HG02623 (cell line): ENCODE measurements around the gene RNPEPL1.

ENCODE experiments used
- ATAC-seq: cut with Tn5 transposase; IDR thresholded peaks from one replicate; pipeline ENCODE4 v1.9.1; 2021; ENCODE audit warnings: moderate library complexity; ENCODE audit not compliant: unreplicated experiment

RNPEPL1 gene

GRCh38 chr2:240588669-240589068 lies 20.4 kb downstream of the RNPEPL1 start:
- ATAC-seq, result no peak

- no peak for ATAC-seq
Measured at GRCh38 chr2:240589375-240589774, 21.1 kb downstream of the RNPEPL1 start.

- ATAC-seq, result no peak
Measured at GRCh38 chr2:240589850-240590525, 21.7 kb downstream of the RNPEPL1 start.

- ATAC-seq, result no peak
Measured at GRCh38 chr2:240590681-240591111, 22.4 kb downstream of the RNPEPL1 start.

GRCh38 chr2:240591226-240591625 lies 22.9 kb downstream of the RNPEPL1 start:
- ATAC-seq, result no peak

GRCh38 chr2:240591784-240592183 lies 23.5 kb downstream of the RNPEPL1 start:
- ATAC-seq, result no peak

GRCh38 chr2:240593026-240593702 lies 24.9 kb downstream of the RNPEPL1 start:
- no peak for ATAC-seq

- ATAC-seq, result no peak
Measured at GRCh38 chr2:240593703-240594451, 25.6 kb downstream of the RNPEPL1 start.

- ATAC-seq, result no peak
Measured at GRCh38 chr2:240594511-240595380, 26.5 kb downstream of the RNPEPL1 start.

- no peak for ATAC-seq
Measured at GRCh38 chr2:240595381-240596079, 27.2 kb downstream of the RNPEPL1 start.

- ATAC-seq, result no peak
Measured at GRCh38 chr2:240596080-240596460, 27.8 kb downstream of the RNPEPL1 start.

- no peak for ATAC-seq
Measured at GRCh38 chr2:240596491-240596931, 28.2 kb downstream of the RNPEPL1 start.

- ATAC-seq, result no peak
Measured at GRCh38 chr2:240597054-240597418, 28.8 kb downstream of the RNPEPL1 start.

GRCh38 chr2:240597419-240598181 lies 29.3 kb downstream of the RNPEPL1 start:
- ATAC-seq, result no peak

- ATAC-seq, result no peak
Measured at GRCh38 chr2:240598311-240598911, 30.1 kb downstream of the RNPEPL1 start.

GRCh38 chr2:240599141-240599583 lies 30.9 kb downstream of the RNPEPL1 start:
- no peak for ATAC-seq

GRCh38 chr2:240600451-240600961 lies 32.2 kb downstream of the RNPEPL1 start:
- no peak for ATAC-seq

- ATAC-seq, result no peak
Measured at GRCh38 chr2:240601061-240601830, 33.0 kb downstream of the RNPEPL1 start.
